K562 (cell line): ENCODE measurements around the gene PCNX3. TPM values are rescaled to one million over a fixed set of nuclear protein-coding genes. Genes with fewer than 3 reads are reported as not detected.

Experiments
- CBX1 ChIP-seq: sonication (generic); IDR thresholded peaks from 2 replicates; pipeline ENCODE4 v1.6.1; 2016; ENCODE audit warnings: antibody characterized with exemption, low read depth, mild to moderate bottlenecking
- CXXC5 ChIP-seq: fragments of 250-450 bp; sonication (Bioruptor Pico); IDR thresholded peaks from 2 replicates; pipeline ENCODE4 v1.8.0; 2022; ENCODE audit warnings: inconsistent platforms, mild to moderate bottlenecking, moderate library complexity
- E4F1 ChIP-seq: fragments of 250-450 bp; sonication (Bioruptor Pico); IDR thresholded peaks from 2 replicates; pipeline ENCODE4 v1.5.0; 2021; ENCODE audit warnings: mild to moderate bottlenecking, borderline replicate concordance
- FOXO4 ChIP-seq: fragments of 450-650 bp; formaldehyde crosslinking; IDR thresholded peaks from 2 replicates; pipeline ENCODE4 v1.4.0; 2020; ENCODE audit warnings: mild to moderate bottlenecking, moderate library complexity
- HINFP ChIP-seq: fragments of 450-650 bp; conservative IDR thresholded peaks from 2 replicates; pipeline ENCODE4 v1.6.1; 2016; ENCODE audit warnings: missing genetic modification characterization, low read depth, mild to moderate bottlenecking, control low read depth, missing compliant biosample characterization
- NUFIP1 ChIP-seq: fragments of 450-650 bp; IDR thresholded peaks from 2 replicates; pipeline ENCODE4 v1.6.1; 2018; ENCODE audit not compliant: partially characterized antibody
- REST ChIP-seq, 2 experiments: fragments of 450-650 bp; formaldehyde crosslinking in 1 of 2; IDR thresholded peaks; 2 replicates each; pipeline versions ENCODE4 v1.4.0 to v1.6.1; 2014 to 2020; ENCODE audit warnings: mild to moderate bottlenecking in 2 of 2, borderline replicate concordance in 1 of 2, low read depth in 1 of 2
- RFX7 ChIP-seq: fragments of 250-450 bp; sonication (Bioruptor Pico); IDR thresholded peaks from 2 replicates; pipeline ENCODE4 v1.5.1; 2021; ENCODE audit warnings: mild to moderate bottlenecking
- ZNF444 ChIP-seq: fragments of 250-450 bp; sonication (Bioruptor Pico); IDR thresholded peaks from 2 replicates; pipeline ENCODE4 v1.4.0; 2020; ENCODE audit warnings: mild to moderate bottlenecking, moderate library complexity
- ZZZ3 ChIP-seq: fragments of 450-650 bp; IDR thresholded peaks from 2 replicates; pipeline ENCODE4 v1.6.1; 2016; ENCODE audit warnings: antibody characterized with exemption, mild to moderate bottlenecking, moderate library complexity
- polyA plus RNA-seq, 8 experiments: library from polyadenylated mRNA; depleted of rRNA in 4 of 8; stranded (reverse) in 5 of 8; unstranded in 3 of 8; fragments of >200 nt; fragmentation: Nextera tagmentation in 2 of 8; fragmentation: Illumina TruSeq in 1 of 8; extraction: Ambion mirVana in 2 of 8; extraction: Trizol in 1 of 8; gene quantifications; 2 replicates each; pipeline versions ENCODE4 v1.2.1 to v1.2.3, GENCODE V29; 2011 to 2014; ENCODE audit warnings: inconsistent platforms in 1 of 8, missing spikeins in 1 of 8
- total RNA-seq, 7 experiments: library from RNA; depleted of rRNA in 6 of 7; stranded (reverse); fragments of >200 nt in 6 of 7; fragmentation: Illumina TruSeq in 2 of 7; extraction: Trizol in 2 of 7; gene quantifications; 2 replicates each; pipeline versions ENCODE4 v1.2.1 to v1.2.3, GENCODE V29; 2011 to 2021; ENCODE audit warnings: low replicate concordance in 1 of 7

PCNX3 gene
- total and polyA plus RNA-seq, 9 of the 15 experiments (the other 6 are each of a cell fraction or from before 2014, with no cell fraction given), result 0.11 to 47.8 (median 12.8) TPM

- TF ChIP-seq E4F1 (CRISPR knock-in tag), result no peak
- peak; percentile 94 for TF ChIP-seq CXXC5 (CRISPR knock-in tag)
- TF ChIP-seq CBX1, result no peak
- TF ChIP-seq REST (IDR thresholded peaks at IDR 0.05; ENCODE audit: borderline replicate concordance), result peak; percentile 71; the same call in 1 of the 2 replicates
- TF ChIP-seq REST (CRISPR knock-in tag; IDR thresholded peaks at IDR 0.05; ENCODE audit: low read depth), result no peak
- no peak for TF ChIP-seq ZNF444 (CRISPR knock-in tag)
- TF ChIP-seq NUFIP1, result no peak
- no peak for TF ChIP-seq HINFP (tag)
- 0 out of 2 replicates have a peak, but pooled peaks have one; percentile 42 for TF ChIP-seq FOXO4 (CRISPR knock-in tag)
- TF ChIP-seq ZZZ3, result no peak
- TF ChIP-seq RFX7 (CRISPR knock-in tag), result no peak
Observed at GRCh38 chr11:65569973-65570918, 45.3 kb upstream of the PCNX3 start, which contains the start of gene ZNRD2 (continued).
